Naive thymus-derived CD4-positive, alpha-beta T cell (primary cell): ENCODE measurements around the gene ELOB. TPM values are rescaled to one million over a fixed set of nuclear protein-coding genes. Genes with fewer than 3 reads are reported as not detected.

ENCODE experiments used
- ATAC-seq: fragments of 150-1000 bp; cut with Tn5 transposase; 2 replicates; pipeline ENCODE4 v1.10.0; 2021; ENCODE audit warnings: mild to moderate bottlenecking, moderate library complexity
- CTCF ChIA-PET: fragments of 350-600 bp; sonication (Branson Sonifier 250); formaldehyde crosslinking; loops from one replicate; lab custom pipeline; 2021; ENCODE audit warnings: antibody characterized with exemption; lab: Charles Lee
- POLR2A ChIA-PET: fragments of 350-600 bp; sonication (Branson Sonifier 250); formaldehyde crosslinking; loops from one replicate; lab custom pipeline; 2021; ENCODE audit warnings: antibody characterized with exemption, inconsistent platforms; lab: Charles Lee
- DNase-seq, 9 donors: peaks; one replicate each; pipeline versions ENCODE4 v3.0.0 to v3.0.0-alpha.2; 2020 to 2022; ENCODE audit warnings: mixed read lengths in 1 of 9
- H3K27ac ChIP-seq: one replicate; pipeline ENCODE4 v1.7.0; 2013; ENCODE audit warnings: mild to moderate bottlenecking, low read depth, low read length, moderate library complexity
- H3K27me3 ChIP-seq, 2 donors: one replicate each; pipeline ENCODE4 v1.7.0; 2013; ENCODE audit warnings: low read length in 2 of 2, mild to moderate bottlenecking in 2 of 2, moderate library complexity in 2 of 2; ENCODE audit not compliant: control insufficient read depth in 2 of 2, insufficient read depth in 2 of 2
- H3K36me3 ChIP-seq, 3 experiments: 1 replicate in 2 of 3; 2 replicates in 1 of 3; pipeline ENCODE4 v1.7.0; 2013; ENCODE audit warnings: low read length in 3 of 3, mild to moderate bottlenecking in 3 of 3, moderate library complexity in 1 of 3; ENCODE audit not compliant: insufficient read depth in 3 of 3, control insufficient read depth in 2 of 3
- H3K4me1 ChIP-seq, 2 donors: one replicate each; pipeline ENCODE4 v1.7.0; 2013; ENCODE audit warnings: low read length in 2 of 2, mild to moderate bottlenecking in 2 of 2, moderate library complexity in 1 of 2; ENCODE audit not compliant: control insufficient read depth in 2 of 2, insufficient read depth in 2 of 2
- H3K4me3 ChIP-seq: 2 replicates; pipeline ENCODE4 v1.7.0; 2013; ENCODE audit warnings: mild to moderate bottlenecking, low read length
- H3K9me3 ChIP-seq, 3 experiments: 1 replicate in 2 of 3; 2 replicates in 1 of 3; pipeline ENCODE4 v1.7.0; 2013; ENCODE audit warnings: low read length in 3 of 3; ENCODE audit not compliant: control insufficient read depth in 2 of 3
- H3K27ac Mint-ChIP-seq, 9 donors: one replicate each; pipeline ENCODE4 v1.8.0; 2020 to 2022; ENCODE audit warnings: mixed read lengths in 9 of 9, mild to moderate bottlenecking in 8 of 9, moderate library complexity in 5 of 9, inconsistent platforms in 2 of 9
- H3K27me3 Mint-ChIP-seq, 5 donors: one replicate each; pipeline ENCODE4 v1.8.0; 2021 to 2022; ENCODE audit warnings: mixed read lengths in 5 of 5, mild to moderate bottlenecking in 1 of 5
- H3K36me3 Mint-ChIP-seq, 5 donors: one replicate each; pipeline ENCODE4 v1.8.0; 2020 to 2022; ENCODE audit warnings: mixed read lengths in 5 of 5, mild to moderate bottlenecking in 3 of 5, inconsistent platforms in 1 of 5
- H3K4me1 Mint-ChIP-seq, 7 donors: one replicate each; pipeline ENCODE4 v1.8.0; 2020 to 2022; ENCODE audit warnings: mixed read lengths in 7 of 7, mild to moderate bottlenecking in 3 of 7, inconsistent platforms in 1 of 7
- H3K4me3 Mint-ChIP-seq, 10 donors: one replicate each; pipeline ENCODE4 v1.8.0; 2020 to 2022; ENCODE audit warnings: mild to moderate bottlenecking in 10 of 10, mixed read lengths in 10 of 10, moderate library complexity in 6 of 10, inconsistent platforms in 2 of 10
- H3K9me3 Mint-ChIP-seq, 11 donors: one replicate each; pipeline ENCODE4 v1.8.0; 2020 to 2022; ENCODE audit warnings: mixed read lengths in 11 of 11, mild to moderate bottlenecking in 4 of 11, inconsistent platforms in 1 of 11, moderate library complexity in 1 of 11
- intact Hi-C, 2 donors: fragments of 100-400 bp; cut with micrococcal nuclease; formaldehyde crosslinking; loops; one replicate each; pipeline ENCODE4 v1.15.1; 2023
- polyA plus RNA-seq, 2 donors: library from polyadenylated mRNA; unstranded; fragments of 300-500 nt; fragmentation: Illumina TruSeq; gene quantifications; one replicate each; pipeline ENCODE4 v1.2.3, GENCODE V29; 2021
- total RNA-seq, 6 experiments: library from RNA in 5 of 6; stranded (reverse) in 5 of 6; gene quantifications; 1 replicate in 5 of 6; 2 replicates in 1 of 6; pipeline ENCODE4 v1.2.3 and lab custom pipeline; 2021 to 2026

Gene ELOB
- total and polyA plus RNA-seq, 7 experiments from 2014 or later = 65.3 to 252 (median 127) TPM

DNA sequence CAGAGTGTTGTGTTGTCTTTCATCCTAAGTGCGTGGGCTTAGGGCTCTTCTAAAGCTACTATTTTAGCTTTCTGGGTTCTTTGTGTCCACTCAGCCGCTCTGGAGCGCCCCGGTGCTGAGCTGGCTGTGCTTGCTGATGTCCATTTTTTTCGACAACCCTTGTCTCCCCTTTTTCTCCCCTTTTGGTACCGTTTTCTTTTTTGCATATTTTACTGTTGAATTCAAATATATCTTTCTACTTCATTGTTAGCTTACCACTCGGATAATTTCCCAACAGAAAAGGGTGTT is 23.4 kb downstream of the ELOB start:
- ATAC-seq = no peak
- ChIA-PET CTCF (no interaction called here), POLR2A (interaction anchor here (0.6 to 5.2 kb wide), 9 partner anchors 15 to 1743 kb away, joined by 3 to 66 read pairs (median 5); partner anchors contain the start of genes AMDHD2, ELOB and FLYWCH1)
- peaks cover 9 to 33% (median 12%) of the 10 kb centered on the region in 3 experiments for H3K36me3 ChIP-seq
- H3K27ac ChIP-seq = peak overlapping the region; percentile 100
- no peaks in the 10 kb centered on the region for H3K9me3 ChIP-seq
- DNase-seq = no peak
- H3K4me1 Mint-ChIP-seq = peaks cover 44 to 71% (median 60%) of the 10 kb centered on the region in 7 donors
- peak overlapping the region; percentile 68 for H3K4me3 ChIP-seq
- intact Hi-C loops = loop anchor here (1.0 to 2.0 kb wide), 3 partner anchors 19 to 81 kb away; partner anchors contain the start of gene KCTD5 (in 1 of the 2)
- peak overlapping the region; percentile 85 to 98 (median 91) for H3K4me3 Mint-ChIP-seq
- H3K4me1 ChIP-seq = peaks cover 35 to 40% of the 10 kb centered on the region in 2 donors
- no peaks in the 10 kb centered on the region for H3K27me3 ChIP-seq
- peaks cover 0 to 9% (median 0%) of the 10 kb centered on the region in 11 donors for H3K9me3 Mint-ChIP-seq
- no peaks in the 10 kb centered on the region for H3K27me3 Mint-ChIP-seq
- peak overlapping the region; percentile 82 to 94 (median 89) for H3K27ac Mint-ChIP-seq
- H3K36me3 Mint-ChIP-seq = peaks cover 14 to 49% (median 33%) of the 10 kb centered on the region in 5 donors

DNA sequence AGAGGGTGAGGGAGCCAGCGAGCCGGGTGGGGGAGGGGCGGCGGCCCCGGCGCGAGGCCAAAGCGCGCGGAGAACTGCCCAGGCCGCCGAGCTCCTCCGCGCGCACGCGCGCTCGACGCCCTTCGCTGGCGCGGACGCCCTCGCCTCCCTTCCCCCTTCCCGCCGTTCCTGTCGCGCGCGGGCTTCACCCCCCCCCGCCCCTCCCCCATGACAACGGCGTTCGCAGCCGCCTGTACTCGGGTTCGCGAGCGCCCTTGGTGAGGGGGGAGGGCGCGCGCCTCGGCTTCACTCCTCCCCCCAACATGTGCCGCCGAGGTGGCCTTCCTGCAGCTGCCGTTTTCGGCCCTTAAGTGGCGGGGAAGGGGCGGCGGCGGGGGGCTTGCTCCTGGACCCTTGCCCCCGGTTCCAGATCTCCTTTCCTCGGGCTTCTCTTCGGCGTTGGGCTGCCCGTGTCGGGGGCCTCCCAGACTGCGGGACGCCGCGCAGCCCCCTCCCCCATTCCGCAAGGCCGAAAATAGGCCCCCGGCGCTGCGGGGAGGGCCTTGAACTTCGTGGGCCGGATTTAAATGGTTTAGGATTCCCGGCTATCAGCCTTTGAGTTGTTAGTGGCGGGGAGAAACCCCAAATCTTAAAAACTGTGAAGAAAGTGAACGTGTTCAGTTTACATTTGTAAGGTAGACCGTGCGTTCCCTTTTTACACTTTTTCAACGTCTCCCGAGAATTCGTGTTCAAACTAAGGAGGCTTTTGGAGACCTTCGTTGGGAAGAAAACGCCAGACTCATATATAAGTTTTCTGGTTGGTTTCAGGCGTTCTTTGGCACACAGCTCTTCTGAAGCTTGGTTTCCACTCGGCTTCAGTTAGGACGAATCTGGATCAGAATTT is 24.0 kb downstream of the ELOB start:
- no peaks in the 10 kb centered on the region for H3K9me3 ChIP-seq
- ChIA-PET CTCF (no interaction called here), POLR2A (interaction anchor here (0.6 to 5.2 kb wide), 11 partner anchors 15 to 1744 kb away, joined by 3 to 66 read pairs (median 4); partner anchors contain the start of genes AMDHD2, ELOB and FLYWCH1)
- peak overlapping the region; percentile 100 for H3K27ac ChIP-seq
- ATAC-seq = peak; percentile 54
- H3K27ac Mint-ChIP-seq = peak overlapping the region; percentile 91 to 100 (median 98)
- H3K9me3 Mint-ChIP-seq = peaks cover 0 to 8% (median 0%) of the 10 kb centered on the region in 11 donors
- intact Hi-C loops = loop anchor here (1.0 to 2.0 kb wide), 11 partner anchors 19 to 324 kb away; partner anchors contain the start of genes ELOB (in 2 of the 2), KCTD5 (in 2 of the 2), CCNF (in 1 of the 2) and FLYWCH2 (in 1 of the 2)
- DNase-seq = peak in 1 of 9 donors; percentile 59
- H3K4me1 ChIP-seq = peaks cover 35 to 40% of the 10 kb centered on the region in 2 donors
- peak overlapping the region; percentile 89 to 98 (median 94) for H3K4me3 Mint-ChIP-seq
- peaks cover 44 to 65% (median 57%) of the 10 kb centered on the region in 7 donors for H3K4me1 Mint-ChIP-seq
- no peaks in the 10 kb centered on the region for H3K27me3 ChIP-seq
- H3K36me3 ChIP-seq = peaks cover 5 to 27% (median 8%) of the 10 kb centered on the region in 3 experiments
- H3K4me3 ChIP-seq = peak overlapping the region; percentile 68
- no peaks in the 10 kb centered on the region for H3K27me3 Mint-ChIP-seq
- peaks cover 10 to 43% (median 27%) of the 10 kb centered on the region in 5 donors for H3K36me3 Mint-ChIP-seq

DNA sequence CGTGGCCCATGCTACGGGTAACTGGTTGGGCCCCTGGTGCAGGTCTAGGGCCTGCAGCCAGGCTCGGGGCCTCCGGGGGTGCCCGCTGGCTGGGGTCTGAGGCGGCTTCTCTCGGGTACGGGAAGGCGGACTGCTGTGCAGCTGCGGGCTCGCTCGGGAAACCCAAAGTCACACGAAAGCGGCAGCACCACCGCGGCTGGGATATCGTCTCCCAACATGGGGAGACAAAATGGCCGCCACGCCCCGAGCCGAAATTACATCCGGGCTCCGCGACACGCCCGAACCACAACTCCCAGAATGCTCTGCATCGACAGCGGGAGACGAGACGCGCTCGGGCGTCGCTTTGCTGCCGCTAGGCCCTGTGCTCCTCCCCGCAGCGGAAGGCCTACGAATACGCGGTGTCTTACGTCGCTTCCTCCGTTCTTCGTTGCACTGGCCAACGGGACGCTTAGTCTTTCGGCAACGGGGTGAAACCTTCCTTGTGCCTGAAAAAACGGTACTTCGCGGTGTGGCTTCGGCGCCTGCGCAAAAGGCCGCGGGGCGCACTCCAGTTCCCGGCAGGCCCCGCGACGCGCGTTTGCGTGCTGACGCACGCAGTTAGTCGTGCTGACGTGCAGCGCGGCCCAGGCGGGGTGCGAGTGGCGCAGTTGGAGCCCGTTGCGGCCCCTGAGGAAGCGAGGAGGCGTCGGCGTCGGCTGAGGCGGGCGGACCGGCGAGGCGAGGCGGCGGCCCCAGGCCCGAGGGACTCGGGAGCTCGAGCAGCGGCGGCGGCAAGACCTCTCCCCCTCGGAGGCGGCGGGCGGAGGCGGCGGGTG is 24.8 kb downstream of the ELOB start, which contains the start of gene SRRM2:
Gene SRRM2 (plus strand): TSS at position 604 of the 815 bp plus-strand sequence. CDS start 3,727 bp downstream, outside the sequence.
- ChIA-PET POLR2A (interaction anchor here (0.7 to 5.2 kb wide), 13 partner anchors 11 to 860 kb away, joined by 3 to 66 read pairs (median 4); partner anchors contain the start of genes AMDHD2, ELOB and KCTD5), CTCF (no interaction called here)
- H3K27me3 Mint-ChIP-seq = no peaks in the 10 kb centered on the region
- peak; percentile 92 to 98 (median 96) for DNase-seq
- H3K4me1 ChIP-seq = peaks cover 35 to 40% of the 10 kb centered on the region in 2 donors
- H3K4me1 Mint-ChIP-seq = peaks cover 37 to 57% (median 50%) of the 10 kb centered on the region in 7 donors
- H3K9me3 ChIP-seq = no peaks in the 10 kb centered on the region
- peak within 1 kb of the TSS; percentile 68 for H3K4me3 ChIP-seq
- H3K27me3 ChIP-seq = no peaks in the 10 kb centered on the region
- H3K9me3 Mint-ChIP-seq = peaks cover 0 to 8% (median 0%) of the 10 kb centered on the region in 11 donors
- peak within 1 kb of the TSS; percentile 96 to 100 (median 99) for H3K27ac Mint-ChIP-seq
- peak within 1 kb of the TSS; percentile 89 to 98 (median 94) for H3K4me3 Mint-ChIP-seq
- H3K36me3 Mint-ChIP-seq = peaks cover 6 to 37% (median 21%) of the 10 kb centered on the region in 5 donors
- H3K27ac ChIP-seq = peak within 1 kb of the TSS; percentile 100
- H3K36me3 ChIP-seq = peaks cover 0 to 18% (median under 1%) of the 10 kb centered on the region in 3 experiments
- intact Hi-C loops = loop anchor here (1.0 to 2.0 kb wide), 10 partner anchors 25 to 323 kb away; partner anchors contain the start of genes ELOB (in 2 of the 2), KCTD5 (in 2 of the 2), CCNF (in 1 of the 2) and FLYWCH2 (in 1 of the 2)
- ATAC-seq = peak; percentile 92

DNA sequence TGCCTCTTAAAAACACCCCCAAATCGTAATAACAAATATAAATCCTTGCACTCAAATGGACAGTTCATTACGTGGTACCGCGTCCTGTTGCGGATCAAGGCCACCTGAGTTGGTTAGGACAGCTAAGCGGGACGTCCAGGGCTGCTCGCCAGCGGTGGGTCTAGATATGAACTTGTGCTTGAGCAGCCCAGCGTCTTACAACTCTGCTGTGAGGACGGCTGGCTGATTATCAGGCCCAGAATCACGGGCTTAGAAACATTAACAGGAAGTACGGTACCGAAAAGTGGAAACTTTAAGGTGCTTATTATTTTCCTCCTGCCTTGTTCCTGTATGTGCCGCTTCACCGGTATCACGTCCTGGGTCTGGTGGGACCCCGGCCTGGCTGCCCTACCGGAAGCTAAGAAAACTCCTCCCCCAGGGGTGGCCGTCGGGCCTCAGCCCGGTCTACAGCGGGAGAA is 25.5 kb downstream of the ELOB start:
- POLR2A ChIA-PET = interaction anchor here (0.9 to 5.2 kb wide), 7 partner anchors 10 to 861 kb away, joined by 3 to 66 read pairs (median 4); partner anchors contain the start of genes ELOB and KCTD5
- H3K27me3 ChIP-seq = no peaks in the 10 kb centered on the region

DNA sequence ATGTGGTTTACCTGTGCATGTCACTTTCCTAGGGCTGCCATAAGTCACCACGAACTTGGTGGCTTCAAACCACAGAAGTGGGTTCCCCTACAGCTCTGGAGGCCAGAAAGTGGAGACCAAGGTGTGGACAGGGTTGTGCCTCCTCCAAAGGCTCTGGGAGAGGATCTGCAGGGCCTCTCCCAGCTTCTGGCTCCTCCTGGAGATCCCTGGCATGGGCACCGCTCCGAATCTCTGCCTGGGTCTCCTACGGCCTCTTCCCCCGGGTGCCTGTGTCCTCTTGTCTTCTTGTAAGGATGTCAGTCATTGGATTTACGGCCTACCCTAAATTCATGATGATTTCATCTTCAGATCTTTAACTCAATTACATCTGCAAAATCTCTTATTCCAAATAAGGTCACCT is 27.1 kb downstream of the ELOB start:
- H3K9me3 Mint-ChIP-seq = peaks cover 0 to 6% (median 0%) of the 10 kb centered on the region in 11 donors
- peaks cover 0 to 25% (median 13%) of the 10 kb centered on the region in 5 donors for H3K36me3 Mint-ChIP-seq
- peaks cover 14 to 35% (median 28%) of the 10 kb centered on the region in 7 donors for H3K4me1 Mint-ChIP-seq
- H3K4me3 Mint-ChIP-seq = peak overlapping the region in 1 of 10 donors; percentile 58
- ChIA-PET POLR2A (interaction anchor here (0.9 kb wide), 1 partner anchor 68 kb away, joined by 3 read pairs; no protein-coding TSS in a partner anchor), CTCF (no interaction called here)
- no peaks in the 10 kb centered on the region for H3K27me3 ChIP-seq
- peaks cover 0 to 1% (median 0%) of the 10 kb centered on the region in 5 donors for H3K27me3 Mint-ChIP-seq
- H3K27ac Mint-ChIP-seq = peak overlapping the region in 3 of 9 donors; percentile 96 to 100 (median 98)
- intact Hi-C loops = no loop called here
- H3K27ac ChIP-seq = no peak overlapping the region
- H3K4me1 ChIP-seq = peaks cover 15 to 22% of the 10 kb centered on the region in 2 donors
- H3K9me3 ChIP-seq = no peaks in the 10 kb centered on the region
- DNase-seq (no peak), ATAC-seq (no peak)
- H3K4me3 ChIP-seq = no peak overlapping the region
- H3K36me3 ChIP-seq = peaks cover 0 to 4% (median 0%) of the 10 kb centered on the region in 3 experiments

More for the DNA sequence above, 25.5 kb downstream of the ELOB start:
- no peaks in the 10 kb centered on the region for H3K27me3 Mint-ChIP-seq
- peak overlapping the region; percentile 68 for H3K4me3 ChIP-seq
- H3K27ac Mint-ChIP-seq = peak overlapping the region; percentile 96 to 100 (median 99)
- CTCF ChIA-PET = no interaction called here
- intact Hi-C loops = loop anchor here (1.0 to 2.0 kb wide), 10 partner anchors 26 to 322 kb away; partner anchors contain the start of genes ELOB (in 2 of the 2), KCTD5 (in 2 of the 2), CCNF (in 1 of the 2) and FLYWCH2 (in 1 of the 2)
- peaks cover 0 to 12% (median 0%) of the 10 kb centered on the region in 3 experiments for H3K36me3 ChIP-seq
- H3K9me3 ChIP-seq = no peaks in the 10 kb centered on the region
- H3K9me3 Mint-ChIP-seq = peaks cover 0 to 6% (median 0%) of the 10 kb centered on the region in 11 donors
- no peak for DNase-seq
- peak overlapping the region; percentile 100 for H3K27ac ChIP-seq
- H3K4me1 ChIP-seq = peaks cover 32 to 39% of the 10 kb centered on the region in 2 donors
- peaks cover 31 to 50% (median 44%) of the 10 kb centered on the region in 7 donors for H3K4me1 Mint-ChIP-seq
- H3K36me3 Mint-ChIP-seq = peaks cover under 1 to 34% (median 15%) of the 10 kb centered on the region in 5 donors
- no peak for ATAC-seq
- peak overlapping the region in 9 of 10 donors; percentile 89 to 98 (median 93) for H3K4me3 Mint-ChIP-seq
